Spinal cord (tissue), 10 donors: ENCODE measurements around the gene NDST1. TPM values are rescaled to one million over a fixed set of nuclear protein-coding genes. Genes with fewer than 3 reads are reported as not detected.

Source experiments
- DNase-seq, 6 donors: peaks; one replicate each; pipeline versions ENCODE4 v3.0.0 to v3.0.0-alpha.2; 2013 to 2015; ENCODE audit warnings: low spot score in 6 of 6, low read depth in 4 of 6
- H3K27ac ChIP-seq: one replicate; pipeline ENCODE4 v1.5.1; 2013; ENCODE audit warnings: low read depth, low read length, control low read depth
- H3K27me3 ChIP-seq: one replicate; pipeline ENCODE4 v1.6.1; 2013; ENCODE audit warnings: low read length; ENCODE audit not compliant: control insufficient read depth, insufficient read depth
- H3K36me3 ChIP-seq: one replicate; pipeline ENCODE4 v1.6.1; 2013; ENCODE audit warnings: low read length; ENCODE audit not compliant: control insufficient read depth, insufficient read depth
- H3K4me1 ChIP-seq: one replicate; pipeline ENCODE4 v1.6.1; 2013; ENCODE audit warnings: low read length; ENCODE audit not compliant: control insufficient read depth, insufficient read depth
- H3K4me3 ChIP-seq: one replicate; pipeline ENCODE4 v1.5.1; 2013; ENCODE audit warnings: low read depth, low read length, control low read depth
- H3K9me3 ChIP-seq: one replicate; pipeline ENCODE4 v1.6.1; 2013; ENCODE audit warnings: low read length; ENCODE audit not compliant: control insufficient read depth, insufficient read depth
- WGBS: methylation state at CpG from one replicate; pipeline ENCODE4 v1.1.5; 2013; ENCODE audit warnings: missing lambda C conversion rate; ENCODE audit not compliant: insufficient coverage; 5-methylcytosine and 5-hydroxymethylcytosine counted together
- polyA plus RNA-seq, 2 donors: library from polyadenylated mRNA; unstranded; fragments of 120-200 nt; gene quantifications; one replicate each; pipeline ENCODE4 v1.2.1, GENCODE V29; 2013; ENCODE audit not compliant: insufficient read length in 2 of 2
- total RNA-seq, 2 donors: library from RNA; depleted of rRNA in 1 of 2; stranded (reverse); fragments of 120-200 nt in 1 of 2; fragments of >200 nt in 1 of 2; gene quantifications; one replicate each; pipeline versions ENCODE4 v1.2.3 to v1.2.4, GENCODE V29; 2013 to 2014
- donor health status: healthy.

Gene NDST1
- total and polyA plus RNA-seq, 4 donors: 32.8 to 81.1 (median 59.1) TPM

DNA sequence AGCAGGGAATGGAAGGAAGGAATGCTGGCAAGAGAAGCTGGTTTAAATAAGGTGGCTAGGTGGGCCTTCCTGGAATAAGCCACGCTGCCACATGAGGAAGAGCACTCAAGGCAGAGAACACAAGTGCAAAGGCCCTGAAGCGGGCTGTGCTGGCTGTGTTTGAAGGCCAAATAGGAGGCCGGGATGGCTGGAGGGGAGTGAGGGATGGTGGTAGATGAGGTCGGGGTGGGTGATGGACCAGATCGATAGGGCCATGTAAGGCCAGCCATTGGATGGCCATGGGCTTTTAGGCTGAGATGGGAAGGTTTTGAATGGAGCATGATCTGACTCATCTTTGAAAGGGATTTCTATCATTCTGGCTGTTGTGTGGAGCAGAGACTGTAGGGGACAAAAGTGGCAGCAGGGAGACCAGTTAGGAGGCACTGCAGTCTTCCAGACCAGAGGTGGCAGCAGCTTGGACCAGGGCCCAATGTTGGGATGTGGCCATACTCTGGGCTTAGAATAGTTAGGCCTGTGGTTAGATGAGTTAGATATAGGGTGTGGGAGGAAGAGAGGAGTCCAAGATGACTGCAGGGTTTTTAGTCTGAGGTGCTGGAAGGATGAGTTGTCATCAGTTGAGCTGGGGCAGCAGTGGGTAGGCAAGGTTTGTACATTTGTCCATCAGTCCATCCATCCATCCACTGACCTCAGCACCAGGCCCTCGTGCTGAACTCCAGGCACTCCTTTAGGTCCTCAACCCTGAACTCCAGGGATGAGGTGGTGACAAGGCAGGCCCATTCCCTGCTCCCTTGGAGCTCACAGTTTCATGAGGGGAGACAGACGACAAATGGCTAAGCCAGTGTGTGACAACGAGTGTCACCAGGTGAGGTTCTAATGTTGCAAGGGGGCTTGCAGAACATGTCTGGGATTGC lies 30.3 kb downstream of the NDST1 start:
- no peak overlapping the region for H3K4me3 ChIP-seq
- no peaks in the 10 kb centered on the region for H3K4me1 ChIP-seq
- peaks cover 81% of the 10 kb centered on the region for H3K36me3 ChIP-seq
- 90% methylated on average over 8 of the region's 8 CpGs for WGBS
- DNase-seq: no peak
- no peak overlapping the region for H3K27ac ChIP-seq
- no peaks in the 10 kb centered on the region for H3K27me3 ChIP-seq
- H3K9me3 ChIP-seq: no peaks in the 10 kb centered on the region

DNA sequence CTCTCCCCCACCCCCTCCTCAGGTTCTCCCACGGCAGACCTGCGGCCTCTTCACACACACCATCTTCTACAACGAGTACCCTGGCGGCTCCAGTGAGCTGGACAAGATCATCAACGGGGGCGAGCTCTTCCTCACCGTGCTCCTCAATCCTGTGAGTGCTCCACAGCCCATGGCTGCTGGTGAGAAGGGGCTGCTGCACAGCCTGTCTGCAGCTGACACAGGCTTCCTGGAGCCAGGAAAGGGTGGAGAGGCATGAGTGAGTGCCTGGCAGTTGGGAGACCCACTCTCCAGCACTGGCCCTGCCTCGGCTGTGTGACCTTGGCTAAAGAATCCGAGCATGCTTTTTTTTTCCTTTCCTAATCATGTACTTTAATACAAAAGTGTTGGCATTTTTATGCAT lies 31.3 kb downstream of the NDST1 start:
- no peak overlapping the region for H3K4me3 ChIP-seq
- H3K27me3 ChIP-seq: no peaks in the 10 kb centered on the region
- no peaks in the 10 kb centered on the region for H3K9me3 ChIP-seq
- H3K4me1 ChIP-seq: no peaks in the 10 kb centered on the region
- DNase-seq: no peak
- H3K36me3 ChIP-seq: peaks cover 83% of the 10 kb centered on the region
- 97% methylated on average over 7 of the region's 9 CpGs for WGBS
- H3K27ac ChIP-seq: no peak overlapping the region

DNA sequence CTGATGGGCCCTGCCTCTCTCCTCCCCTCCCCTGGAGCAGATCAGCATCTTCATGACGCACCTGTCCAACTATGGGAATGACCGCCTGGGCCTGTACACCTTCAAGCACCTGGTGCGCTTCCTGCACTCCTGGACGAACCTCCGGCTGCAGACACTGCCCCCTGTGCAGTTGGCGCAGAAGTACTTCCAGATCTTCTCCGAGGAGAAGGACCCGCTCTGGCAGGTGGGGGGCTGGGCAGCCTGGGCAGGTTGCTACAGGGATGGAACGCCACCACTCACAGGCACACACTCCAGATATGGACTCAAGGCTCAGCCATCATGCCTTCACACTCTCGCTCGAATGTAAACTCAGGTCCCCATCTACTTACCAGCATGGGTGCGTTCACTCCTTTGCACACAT lies 32.1 kb downstream of the NDST1 start:
- Histone ChIP-seq H3K36me3 (peaks cover 81% of the 10 kb centered on the region), H3K9me3 (no peaks in the 10 kb centered on the region), H3K27ac (no peak overlapping the region), H3K4me1 (no peaks in the 10 kb centered on the region), H3K27me3 (no peaks in the 10 kb centered on the region), H3K4me3 (no peak overlapping the region)
- WGBS: 95% methylated on average over 12 of the region's 12 CpGs
- DNase-seq: no peak

DNA sequence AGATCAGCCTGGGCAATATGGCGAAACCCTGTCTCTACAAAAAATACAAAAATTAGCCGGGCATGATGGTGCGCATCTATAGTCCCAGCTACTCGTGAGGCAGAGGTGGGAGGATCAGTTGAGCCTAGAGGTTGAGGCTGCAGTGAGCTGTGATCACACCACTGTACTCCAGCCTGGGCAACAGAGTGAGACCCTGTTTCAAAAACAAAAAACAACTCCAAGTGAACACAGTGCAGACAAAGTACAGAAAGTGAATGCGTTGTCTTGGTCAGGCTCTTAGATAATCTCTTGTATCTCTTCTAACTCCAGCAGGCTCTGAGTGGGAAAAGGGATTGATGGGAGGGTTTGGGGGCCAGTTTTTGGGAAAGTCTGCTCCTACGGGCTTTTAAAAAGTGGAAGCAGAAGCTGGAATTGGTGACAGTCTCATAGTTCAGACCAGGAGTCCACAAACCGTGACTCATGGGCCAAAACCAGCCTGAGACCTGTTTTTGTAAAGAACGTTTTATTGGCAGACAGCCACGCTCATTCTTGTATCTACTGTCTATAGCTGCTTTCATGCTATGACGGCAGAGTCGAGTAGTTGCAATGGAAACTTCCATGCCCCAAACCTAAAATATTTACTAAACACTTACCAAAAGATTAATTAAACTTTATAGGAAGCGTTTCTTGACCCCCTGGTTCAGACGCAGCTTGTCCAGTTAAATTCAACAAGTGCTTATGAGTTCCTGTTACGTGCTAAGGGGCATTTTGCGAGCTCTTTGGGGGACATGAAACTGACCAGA lies 32.9 kb downstream of the NDST1 start:
- 56% methylated on average over 12 of the region's 15 CpGs for WGBS

DNA sequence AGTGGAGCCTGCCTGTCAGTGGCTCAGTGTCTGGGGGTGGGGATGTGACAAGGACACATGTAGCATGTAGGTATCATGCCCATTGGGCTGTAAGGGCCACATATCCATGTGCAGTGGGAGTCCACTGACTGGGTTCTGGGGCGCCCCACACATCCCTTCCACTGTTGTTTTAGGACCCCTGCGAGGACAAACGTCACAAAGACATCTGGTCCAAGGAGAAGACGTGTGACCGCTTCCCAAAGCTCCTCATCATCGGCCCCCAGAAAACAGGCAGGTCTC lies 33.4 kb downstream of the NDST1 start:
- WGBS: 92% methylated on average over 6 of the region's 6 CpGs

More for the DNA sequence above, 32.9 kb downstream of the NDST1 start:
- Histone ChIP-seq H3K36me3 (peaks cover 81% of the 10 kb centered on the region), H3K4me3 (no peak overlapping the region), H3K4me1 (no peaks in the 10 kb centered on the region), H3K27me3 (no peaks in the 10 kb centered on the region), H3K27ac (no peak overlapping the region), H3K9me3 (no peaks in the 10 kb centered on the region)
- DNase-seq: peak in 2 of 6 donors; percentile 41 to 53

DNA sequence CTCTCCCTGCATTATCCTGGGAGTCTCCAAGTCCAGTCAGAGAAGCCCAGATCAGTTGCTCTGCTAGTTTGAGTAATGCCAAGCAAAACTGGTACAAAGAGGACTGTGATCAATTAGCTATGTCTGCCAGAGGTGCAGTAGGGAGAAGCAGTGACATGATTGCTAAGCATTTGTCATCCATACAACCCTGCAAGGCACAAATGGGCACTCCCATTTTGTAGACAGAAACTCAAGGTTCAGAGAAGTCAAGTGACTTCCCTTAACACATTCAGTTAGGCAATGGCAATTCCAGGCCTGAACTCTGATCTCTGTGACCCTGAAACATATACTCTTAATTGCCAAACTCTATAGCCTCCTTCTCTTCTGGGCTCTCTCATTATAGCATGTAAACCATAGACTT lies 34.0 kb downstream of the NDST1 start:
- Histone ChIP-seq H3K36me3 (peaks cover 83% of the 10 kb centered on the region), H3K27ac (no peak overlapping the region), H3K4me1 (no peaks in the 10 kb centered on the region), H3K4me3 (no peak overlapping the region), H3K27me3 (no peaks in the 10 kb centered on the region), H3K9me3 (no peaks in the 10 kb centered on the region)
- DNase-seq: no peak

More for the DNA sequence above, 33.4 kb downstream of the NDST1 start:
- Histone ChIP-seq H3K4me3 (no peak overlapping the region), H3K9me3 (no peaks in the 10 kb centered on the region), H3K4me1 (no peaks in the 10 kb centered on the region), H3K27ac (no peak overlapping the region), H3K36me3 (peaks cover 81% of the 10 kb centered on the region), H3K27me3 (no peaks in the 10 kb centered on the region)
- DNase-seq: no peak

DNA sequence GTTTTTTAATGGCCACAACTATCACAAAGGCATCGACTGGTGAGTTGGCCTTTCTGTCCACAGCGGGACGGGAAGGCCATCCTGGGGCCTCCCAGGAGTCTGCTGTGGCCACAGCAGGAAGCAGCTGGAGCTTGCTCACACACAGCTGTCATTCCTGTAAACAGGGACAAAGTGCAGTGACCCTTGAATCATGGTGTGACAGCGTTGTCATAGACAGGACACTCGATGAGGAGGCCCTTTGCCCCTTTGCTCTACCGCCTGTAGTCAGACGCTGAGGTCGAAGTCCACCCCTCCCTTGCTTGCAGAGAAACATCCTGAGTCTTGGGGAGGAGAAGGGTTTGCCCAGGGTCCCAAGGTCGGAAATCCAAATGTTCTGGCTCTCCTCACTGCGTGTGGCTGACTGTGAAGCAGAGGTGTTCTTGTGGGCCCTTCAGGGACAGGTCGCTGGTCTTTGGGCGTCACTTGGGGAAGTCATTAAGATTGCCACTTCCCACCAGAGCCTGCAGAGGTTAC lies 35.1 kb downstream of the NDST1 start:
- no peak overlapping the region for H3K27ac ChIP-seq
- peaks cover 91% of the 10 kb centered on the region for H3K36me3 ChIP-seq
- no peaks in the 10 kb centered on the region for H3K9me3 ChIP-seq
- H3K27me3 ChIP-seq: no peaks in the 10 kb centered on the region
- no peak overlapping the region for H3K4me3 ChIP-seq
- WGBS: 79% methylated on average over 11 of the region's 12 CpGs
- DNase-seq: no peak
- no peaks in the 10 kb centered on the region for H3K4me1 ChIP-seq

DNA sequence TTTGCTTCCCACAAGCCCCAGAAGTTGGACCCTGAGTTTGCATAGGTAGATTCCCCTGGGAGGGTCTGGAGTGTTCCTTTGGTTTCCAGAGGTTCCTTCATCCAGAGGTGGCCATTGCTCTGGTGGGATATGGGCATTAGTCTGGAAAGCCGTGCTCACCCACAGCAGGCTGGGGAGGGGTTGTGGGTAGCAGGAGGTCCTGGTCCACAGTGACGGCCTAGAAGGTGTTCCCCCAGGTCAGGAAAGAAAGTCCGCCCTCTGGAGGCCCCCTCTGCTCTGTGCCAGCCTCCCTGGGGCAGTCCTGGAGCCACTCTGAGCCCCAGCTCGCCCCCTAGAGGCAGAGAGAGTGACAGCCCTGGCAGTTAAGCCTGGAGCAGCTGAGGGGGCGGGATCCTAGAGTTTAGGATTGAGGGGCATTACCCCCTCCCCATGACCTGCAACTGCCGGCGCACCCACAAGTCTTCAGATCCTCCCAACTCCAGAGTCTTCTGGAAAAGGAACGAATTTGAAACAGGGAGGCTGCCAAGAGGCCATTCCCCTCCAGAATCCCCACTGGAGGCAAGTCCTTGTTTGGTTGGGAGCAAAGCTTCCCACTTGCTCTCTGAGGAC lies 36.8 kb downstream of the NDST1 start:
- 40% methylated on average over 6 of the region's 8 CpGs for WGBS
- H3K9me3 ChIP-seq: no peaks in the 10 kb centered on the region
- no peaks in the 10 kb centered on the region for H3K4me1 ChIP-seq
- H3K27ac ChIP-seq: no peak overlapping the region
- H3K36me3 ChIP-seq: peaks cover 91% of the 10 kb centered on the region
- no peaks in the 10 kb centered on the region for H3K27me3 ChIP-seq
- DNase-seq: peak in 2 of 6 donors; percentile 38 to 63
- H3K4me3 ChIP-seq: no peak overlapping the region

DNA sequence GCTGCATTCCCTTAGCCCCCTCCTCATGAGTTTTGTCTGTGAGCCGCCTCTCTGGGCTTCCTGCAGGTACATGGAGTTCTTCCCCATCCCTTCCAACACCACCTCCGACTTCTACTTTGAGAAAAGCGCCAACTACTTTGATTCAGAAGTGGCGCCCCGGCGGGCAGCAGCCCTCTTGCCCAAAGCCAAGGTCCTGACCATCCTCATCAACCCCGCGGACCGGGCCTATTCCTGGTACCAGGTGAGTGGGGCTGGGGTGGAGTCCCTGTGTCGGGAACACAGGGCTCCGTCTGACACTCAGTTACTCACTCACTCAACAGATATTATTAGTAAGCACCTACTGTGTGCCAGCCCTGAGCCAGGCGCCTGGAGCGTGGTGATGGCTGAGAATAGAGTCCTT lies 37.3 kb downstream of the NDST1 start:
- Histone ChIP-seq H3K27ac (no peak overlapping the region), H3K36me3 (peaks cover 89% of the 10 kb centered on the region), H3K9me3 (no peaks in the 10 kb centered on the region), H3K27me3 (no peaks in the 10 kb centered on the region), H3K4me3 (no peak overlapping the region), H3K4me1 (no peaks in the 10 kb centered on the region)
- WGBS: 95% methylated on average over 4 of the region's 13 CpGs
- DNase-seq: no peak
